ENCODE data around the gene HCAR1.
"Not testable (repeated sequence)": the region's sequence is repeated elsewhere in the genome, so short reads cannot be mapped to it uniquely, and the experiment has no call there.

HCAR1 gene

GRCh38 chr12:122730215-122731014 is at the start of gene HCAR1:
Gene HCAR1, minus strand, starts transcription at chr12:122730844. Its CDS starts 505 bp downstream, at chr12:122730339.
- DNase-seq = peak; percentile 88

- no peak for DNase-seq
Observed at GRCh38 chr12:122757568-122757967, 26.9 kb upstream of the HCAR1 start.

- no peak for DNase-seq
Observed at GRCh38 chr12:122754790-122755189, 24.1 kb upstream of the HCAR1 start.

- DNase-seq = no peak
Observed at GRCh38 chr12:122753319-122753650, 22.6 kb upstream of the HCAR1 start.

GRCh38 chr12:122752464-122753318 is 22.0 kb upstream of the HCAR1 start, which contains the start of gene DENR:
Gene DENR, plus strand, starts transcription at chr12:122752824. Its CDS starts 878 bp downstream, at chr12:122753702.
- peak; percentile 99 for DNase-seq

- DNase-seq = not testable (repeated sequence)
Observed at GRCh38 chr12:122750781-122751515, 20.3 kb upstream of the HCAR1 start.

- DNase-seq = no peak
Observed at GRCh38 chr12:122749569-122750332, 19.1 kb upstream of the HCAR1 start.

- DNase-seq = no peak
Observed at GRCh38 chr12:122747224-122748135, 16.8 kb upstream of the HCAR1 start.

GRCh38 chr12:122743895-122744525 is 13.4 kb upstream of the HCAR1 start:
- DNase-seq = no peak

- no peak for DNase-seq
Observed at GRCh38 chr12:122740351-122740750, 9.7 kb upstream of the HCAR1 start.

GRCh38 chr12:122738571-122738970 is 7.9 kb upstream of the HCAR1 start:
- DNase-seq = no peak

GRCh38 chr12:122732611-122733010 is 2.0 kb upstream of the HCAR1 start:
- no peak for DNase-seq

- DNase-seq = peak; percentile 61
Observed at GRCh38 chr12:122732170-122732569, 1.5 kb upstream of the HCAR1 start.

GRCh38 chr12:122729583-122730214 is 945 bp downstream of the HCAR1 start:
- no peak for DNase-seq

GRCh38 chr12:122726080-122726558 is 4.5 kb downstream of the HCAR1 start:
- peak; percentile 75 for DNase-seq

- no peak for DNase-seq
Observed at GRCh38 chr12:122725452-122726079, 5.1 kb downstream of the HCAR1 start.

- DNase-seq = no peak
Observed at GRCh38 chr12:122724641-122725243, 5.9 kb downstream of the HCAR1 start.

- no peak for DNase-seq
Observed at GRCh38 chr12:122722387-122722786, 8.3 kb downstream of the HCAR1 start.

- peak; percentile 81 for DNase-seq
Observed at GRCh38 chr12:122721057-122721545, 9.5 kb downstream of the HCAR1 start.
